PC-3 (cell line): ENCODE results near the gene ANKFN1. TPM values are rescaled to one million over a fixed set of nuclear protein-coding genes. Genes with fewer than 3 reads are reported as not detected.

Source experiments
- ATAC-seq: fragments of 200-7000 bp; cut with Tn5 transposase; 2 replicates; pipeline ENCODE4 v1.9.1; 2020; ENCODE audit warnings: mild to moderate bottlenecking, moderate library complexity
- BruUV-seq: library from RNA; stranded (reverse); fragments of 400-500 nt; replicated peaks from 2 replicates; lab custom pipeline; 2021; lab: Mats Ljungman, UMichigan
- CTCF ChIA-PET: fragments of 300-600 bp; sonication (Branson Sonifier 250); formaldehyde crosslinking; loops from one replicate; lab custom pipeline; 2022; ENCODE audit warnings: antibody characterized with exemption; lab: Charles Lee
- POLR2A ChIA-PET: fragments of 300-600 bp; sonication (Branson Sonifier 250); formaldehyde crosslinking; loops from one replicate; lab custom pipeline; 2022; ENCODE audit warnings: antibody characterized with exemption; ENCODE audit not compliant: unreplicated experiment; lab: Charles Lee
- DNase-seq: peaks from one replicate; pipeline ENCODE4 v3.0.0-alpha.2; 2015
- H2AFZ ChIP-seq: fragments of 300-600 bp; sonication (generic); 2 replicates; pipeline ENCODE4 v1.6.0; 2016; ENCODE audit warnings: antibody characterized with exemption, low read length
- H3F3A ChIP-seq: fragments of 300-600 bp; sonication (generic); one replicate; pipeline ENCODE4 v1.6.0; 2017; ENCODE audit warnings: antibody characterized with exemption, low read length, control low read depth, mild to moderate bottlenecking; ENCODE audit not compliant: unreplicated experiment
- H3K27ac ChIP-seq: fragments of 300-600 bp; sonication (generic); 2 replicates; pipeline ENCODE4 v1.5.1; 2016; ENCODE audit warnings: mild to moderate bottlenecking, low read length
- H3K27me3 ChIP-seq: fragments of 300-600 bp; sonication (generic); 2 replicates; pipeline ENCODE4 v1.6.1; 2016; ENCODE audit warnings: low read length, mixed read lengths
- H3K36me3 ChIP-seq: fragments of 300-600 bp; sonication (generic); 2 replicates; pipeline ENCODE4 v1.6.1; 2016; ENCODE audit warnings: low read depth, mixed run types, low read length, mixed read lengths
- H3K4me1 ChIP-seq: fragments of 300-600 bp; sonication (generic); 2 replicates; pipeline ENCODE4 v1.5.1; 2016; ENCODE audit warnings: low read length; ENCODE audit not compliant: insufficient read depth
- H3K4me2 ChIP-seq: fragments of 300-600 bp; sonication (generic); 2 replicates; pipeline ENCODE4 v1.6.0; 2016; ENCODE audit warnings: low read length
- H3K4me3 ChIP-seq: fragments of 300-600 bp; sonication (generic); 2 replicates; pipeline ENCODE4 v1.5.1; 2016; ENCODE audit warnings: mild to moderate bottlenecking, low read length, mixed read lengths
- H3K79me2 ChIP-seq: fragments of 300-600 bp; sonication (generic); 2 replicates; pipeline ENCODE4 v1.6.1; 2017; ENCODE audit warnings: low read length, mixed read lengths
- H3K9ac ChIP-seq: fragments of 300-600 bp; sonication (generic); 2 replicates; pipeline ENCODE4 v1.6.0; 2016; ENCODE audit warnings: mild to moderate bottlenecking, low read length
- H3K9me2 ChIP-seq: fragments of 300-600 bp; sonication (generic); replicated peaks from 2 replicates; pipeline ENCODE4 v1.6.1; 2016; ENCODE audit warnings: mixed run types, low read length, mixed read lengths
- H3K9me3 ChIP-seq: fragments of 300-600 bp; sonication (generic); 2 replicates; pipeline ENCODE4 v1.6.1; 2016; ENCODE audit warnings: low read length, mixed read lengths
- H4K20me1 ChIP-seq: fragments of 300-600 bp; sonication (generic); 2 replicates; pipeline ENCODE4 v1.6.1; 2016; ENCODE audit warnings: low read length, mixed read lengths
- EZH2 ChIP-seq: fragments of 300-600 bp; sonication (generic); IDR thresholded peaks from one replicate; pipeline ENCODE4 v1.6.1; 2017; ENCODE audit warnings: antibody characterized with exemption, mild to moderate bottlenecking, low read length; ENCODE audit not compliant: unreplicated experiment
- EZH2phosphoT487 ChIP-seq: fragments of 300-600 bp; sonication (generic); IDR thresholded peaks from 2 replicates; pipeline ENCODE4 v1.6.1; 2018; ENCODE audit warnings: mild to moderate bottlenecking, antibody characterized with exemption, low read length, borderline replicate concordance
- intact Hi-C: fragments of 100-400 bp; cut with micrococcal nuclease; formaldehyde crosslinking; loops from 2 replicates; pipeline ENCODE4 v1.9.0; 2023
- total RNA-seq: library from RNA; depleted of rRNA; stranded (reverse); fragments of >200 nt; gene quantifications from 2 replicates; pipeline ENCODE4 v1.2.3, GENCODE V29; 2014
- TF ChIP-seq, protein P1 (sequence below): fragments of 300-600 bp; sonication (generic); conservative IDR thresholded peaks from 2 replicates; pipeline ENCODE4 v1.5.1; 2017; ENCODE audit warnings: antibody characterized with exemption, low read depth, mild to moderate bottlenecking, low read length

The ANKFN1 gene
- total RNA-seq, 1 experiment from 2014 or later = not detected

GRCh38 chr17:56497132-56497531, 343.9 kb downstream of the ANKFN1 start:
- CTCF ChIA-PET = interaction anchor here (2.0 kb wide), 1 partner anchor 219 kb away, joined by 4 read pairs; no protein-coding TSS in a partner anchor
- Histone ChIP-seq H3K9me3 (no peaks in the 10 kb centered on the region), H3F3A (no peaks in the 10 kb centered on the region), H3K27me3 (peaks cover 47% of the 10 kb centered on the region), H2AFZ (no peak overlapping the region), H3K27ac (no peak overlapping the region), H3K36me3 (no peaks in the 10 kb centered on the region), H4K20me1 (no peaks in the 10 kb centered on the region), H3K9ac (no peak overlapping the region), H3K4me2 (no peak overlapping the region), H3K4me3 (no peak overlapping the region), H3K79me2 (no peaks in the 10 kb centered on the region), H3K9me2 (no peaks in the 10 kb centered on the region), H3K4me1 (no peaks in the 10 kb centered on the region)
- ATAC-seq = no peak
- POLR2A ChIA-PET = no interaction called here
- no peak for DNase-seq
- intact Hi-C loops = no loop called here
- TF ChIP-seq EZH2 = no peak
- TF ChIP-seq, protein P1, sequence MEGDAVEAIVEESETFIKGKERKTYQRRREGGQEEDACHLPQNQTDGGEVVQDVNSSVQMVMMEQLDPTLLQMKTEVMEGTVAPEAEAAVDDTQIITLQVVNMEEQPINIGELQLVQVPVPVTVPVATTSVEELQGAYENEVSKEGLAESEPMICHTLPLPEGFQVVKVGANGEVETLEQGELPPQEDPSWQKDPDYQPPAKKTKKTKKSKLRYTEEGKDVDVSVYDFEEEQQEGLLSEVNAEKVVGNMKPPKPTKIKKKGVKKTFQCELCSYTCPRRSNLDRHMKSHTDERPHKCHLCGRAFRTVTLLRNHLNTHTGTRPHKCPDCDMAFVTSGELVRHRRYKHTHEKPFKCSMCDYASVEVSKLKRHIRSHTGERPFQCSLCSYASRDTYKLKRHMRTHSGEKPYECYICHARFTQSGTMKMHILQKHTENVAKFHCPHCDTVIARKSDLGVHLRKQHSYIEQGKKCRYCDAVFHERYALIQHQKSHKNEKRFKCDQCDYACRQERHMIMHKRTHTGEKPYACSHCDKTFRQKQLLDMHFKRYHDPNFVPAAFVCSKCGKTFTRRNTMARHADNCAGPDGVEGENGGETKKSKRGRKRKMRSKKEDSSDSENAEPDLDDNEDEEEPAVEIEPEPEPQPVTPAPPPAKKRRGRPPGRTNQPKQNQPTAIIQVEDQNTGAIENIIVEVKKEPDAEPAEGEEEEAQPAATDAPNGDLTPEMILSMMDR = no peak
- TF ChIP-seq EZH2phosphoT487 = no peak
- no TSS peak for BruUV-seq

GRCh38 chr17:56499799-56500388, 346.6 kb downstream of the ANKFN1 start:
- H2AFZ ChIP-seq = no peak overlapping the region
- intact Hi-C loops = loop anchor here (2.0 kb wide), 1 partner anchor 217 kb away; no protein-coding TSS in a partner anchor
- DNase-seq = peak; percentile 73
- ChIA-PET CTCF (interaction anchor here (0.6 to 1.1 kb wide), 15 partner anchors 9 to 620 kb away, joined by 3 to 28 read pairs (median 4); partner anchors contain the start of gene NOG), POLR2A (interaction anchor here (0.7 kb wide), 1 partner anchor 180 kb away, joined by 3 read pairs; no protein-coding TSS in a partner anchor)
- H3K4me1 ChIP-seq = 0 out of 2 replicates have a peak, but pooled peaks cover 1% of the 10 kb centered on the region
- H3K9me3 ChIP-seq = no peaks in the 10 kb centered on the region
- no peak overlapping the region for H3K27ac ChIP-seq
- BruUV-seq = no TSS peak
- no peaks in the 10 kb centered on the region for H4K20me1 ChIP-seq
- no peaks in the 10 kb centered on the region for H3K36me3 ChIP-seq
- H3K9me2 ChIP-seq = no peaks in the 10 kb centered on the region
- H3F3A ChIP-seq = no peaks in the 10 kb centered on the region
- no peak overlapping the region for H3K4me2 ChIP-seq
- no peak overlapping the region for H3K4me3 ChIP-seq
- no peak overlapping the region for H3K9ac ChIP-seq
- H3K79me2 ChIP-seq = no peaks in the 10 kb centered on the region
- no peak; the same call in 1 of the 2 replicates for ATAC-seq
- TF ChIP-seq EZH2 = no peak
- TF ChIP-seq EZH2phosphoT487 = no peak
- TF ChIP-seq, protein P1 = peak; percentile 86
- peaks cover 32% of the 10 kb centered on the region for H3K27me3 ChIP-seq

DNA sequence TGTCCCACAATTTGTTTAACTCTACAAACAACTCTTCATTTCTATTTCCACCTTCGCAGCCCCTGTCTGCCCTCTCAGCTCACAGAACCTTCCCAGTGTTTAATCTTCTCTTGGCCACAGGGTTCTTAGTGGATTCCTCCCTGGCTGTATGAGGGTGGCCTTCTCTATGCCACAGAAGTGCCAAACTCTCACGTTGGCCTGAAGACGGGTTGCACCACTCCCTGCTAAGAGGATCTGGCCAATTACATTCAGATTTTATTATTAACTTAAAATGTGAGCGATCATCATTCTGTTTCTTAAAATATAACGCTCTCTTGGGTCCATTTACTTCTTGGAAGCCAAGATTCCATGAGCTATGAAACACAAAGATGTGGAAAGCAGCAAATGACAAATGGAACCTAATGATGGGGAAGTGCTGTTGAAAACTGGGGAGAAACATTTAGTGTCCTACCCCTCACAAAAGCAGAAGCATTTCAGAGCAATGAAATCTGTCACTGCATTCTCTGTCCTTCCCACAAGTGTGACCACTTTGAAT, 348.9 kb downstream of the ANKFN1 start:
- ChIA-PET POLR2A (no interaction called here), CTCF (interaction anchor here (0.6 kb wide), 1 partner anchor 237 kb away, joined by 3 read pairs; no protein-coding TSS in a partner anchor)
- Histone ChIP-seq H3K9ac (no peak overlapping the region), H3K27me3 (peaks cover 32% of the 10 kb centered on the region), H2AFZ (no peak overlapping the region), H3K4me3 (no peak overlapping the region), H3K79me2 (no peaks in the 10 kb centered on the region), H3K4me1 (peaks cover 8% of the 10 kb centered on the region; the same call in 1 of the 2 replicates), H3F3A (no peaks in the 10 kb centered on the region), H3K27ac (no peak overlapping the region), H3K9me3 (no peaks in the 10 kb centered on the region), H4K20me1 (no peaks in the 10 kb centered on the region), H3K4me2 (no peak overlapping the region), H3K36me3 (no peaks in the 10 kb centered on the region), H3K9me2 (no peaks in the 10 kb centered on the region)
- no peak for DNase-seq
- intact Hi-C loops = no loop called here
- ATAC-seq = no peak
- TF ChIP-seq EZH2phosphoT487 (no peak), EZH2 (no peak)
- TF ChIP-seq, protein P1 = no peak
- BruUV-seq = no TSS peak
